Measurements from ENCODE around the gene HOXB2. TPM values are rescaled to one million over a fixed set of nuclear protein-coding genes. Genes with fewer than 3 reads are reported as not detected.

The HOXB2 gene
- total RNA-seq, 1 experiment from 2014 or later: not detected

- no peak overlapping the region for H2BK120ac ChIP-seq (ENCODE audit: low read depth, low read length, poor library complexity, severe bottlenecking)
- no peaks in the 10 kb centered on the region; a peak in 1 of 7 replicates for H3K36me3 Mint-ChIP-seq (ENCODE audit: insufficient read depth in 1 of 3, low read depth in 3 of 3)
- H3K9me3 ChIP-seq (ENCODE audit: control insufficient read depth, low read depth, low read length): no peaks in the 10 kb centered on the region
- no peak overlapping the region for H2AFZ ChIP-seq (ENCODE audit: low read length)
- TF ChIP-seq, protein P1, sequence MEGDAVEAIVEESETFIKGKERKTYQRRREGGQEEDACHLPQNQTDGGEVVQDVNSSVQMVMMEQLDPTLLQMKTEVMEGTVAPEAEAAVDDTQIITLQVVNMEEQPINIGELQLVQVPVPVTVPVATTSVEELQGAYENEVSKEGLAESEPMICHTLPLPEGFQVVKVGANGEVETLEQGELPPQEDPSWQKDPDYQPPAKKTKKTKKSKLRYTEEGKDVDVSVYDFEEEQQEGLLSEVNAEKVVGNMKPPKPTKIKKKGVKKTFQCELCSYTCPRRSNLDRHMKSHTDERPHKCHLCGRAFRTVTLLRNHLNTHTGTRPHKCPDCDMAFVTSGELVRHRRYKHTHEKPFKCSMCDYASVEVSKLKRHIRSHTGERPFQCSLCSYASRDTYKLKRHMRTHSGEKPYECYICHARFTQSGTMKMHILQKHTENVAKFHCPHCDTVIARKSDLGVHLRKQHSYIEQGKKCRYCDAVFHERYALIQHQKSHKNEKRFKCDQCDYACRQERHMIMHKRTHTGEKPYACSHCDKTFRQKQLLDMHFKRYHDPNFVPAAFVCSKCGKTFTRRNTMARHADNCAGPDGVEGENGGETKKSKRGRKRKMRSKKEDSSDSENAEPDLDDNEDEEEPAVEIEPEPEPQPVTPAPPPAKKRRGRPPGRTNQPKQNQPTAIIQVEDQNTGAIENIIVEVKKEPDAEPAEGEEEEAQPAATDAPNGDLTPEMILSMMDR (conservative IDR thresholded peaks at IDR 0.05): no peak
- H3K4me3 Mint-ChIP-seq: no peak overlapping the region
- H3K27ac ChIP-seq (ENCODE audit: insufficient read length, low read depth, low read length): no peak overlapping the region
- H3K9me3 Mint-ChIP-seq: peaks cover 7 to 17% of the 10 kb centered on the region in 2 experiments; a peak in 4 of 5 replicates
- no peak overlapping the region for H3K4me2 ChIP-seq (ENCODE audit: insufficient read depth, insufficient read length, low read length)
- no peak overlapping the region for H4K8ac ChIP-seq (replicated peaks; ENCODE audit: insufficient read length, low read depth, low read length)
- H3K4me1 ChIP-seq (ENCODE audit: insufficient read depth, low read length): no peaks in the 10 kb centered on the region
- H3K23me2 ChIP-seq (ENCODE audit: insufficient read length, low read depth, low read length, poor library complexity, severe bottlenecking): no peaks in the 10 kb centered on the region
- no peak overlapping the region for H2BK15ac ChIP-seq (ENCODE audit: low read depth, low read length)
- no peaks in the 10 kb centered on the region for H4K20me1 ChIP-seq (ENCODE audit: control insufficient read depth, insufficient read depth, insufficient read length)
- H3K27me3 ChIP-seq (ENCODE audit: insufficient read depth, low read length): peaks cover 96% of the 10 kb centered on the region
- H3T11ph ChIP-seq (ENCODE audit: low read length): no peak overlapping the region
- H2BK12ac ChIP-seq (ENCODE audit: insufficient read length, low read depth, low read length): no peak overlapping the region
- H3K14ac ChIP-seq (ENCODE audit: insufficient read depth, low read length): no peak overlapping the region
- H3K9ac ChIP-seq (ENCODE audit: extremely low read depth, insufficient read length, low read length): no peak overlapping the region
- H3K79me1 ChIP-seq (ENCODE audit: insufficient read depth, low read depth, low read length, poor library complexity, severe bottlenecking): no peaks in the 10 kb centered on the region
- H3K23ac ChIP-seq (ENCODE audit: insufficient read length, low read depth, low read length): no peak overlapping the region
- WGBS (ENCODE audit: extremely low coverage, insufficient read length, low lambda C conversion rate): no CpG with 5 or more reads among the region's 43 CpGs
- H3K56ac ChIP-seq (ENCODE audit: insufficient read length, low read depth, low read length): no peak overlapping the region
- H3K27me3 Mint-ChIP-seq (ENCODE audit: low read depth): peaks cover 38% of the 10 kb centered on the region
- H2AK5ac ChIP-seq (ENCODE audit: insufficient read length, low read length): no peak overlapping the region
- no peak overlapping the region for H4K91ac ChIP-seq (ENCODE audit: insufficient read length, low read depth, low read length)
- H4K5ac ChIP-seq (ENCODE audit: insufficient read length, low read depth, low read length): no peak overlapping the region
- H2BK20ac ChIP-seq (ENCODE audit: low read depth, low read length, poor library complexity, severe bottlenecking): no peak overlapping the region
- no peaks in the 10 kb centered on the region for H3K79me2 ChIP-seq (ENCODE audit: insufficient read depth, low read length)
- peaks cover 2 to 28% of the 10 kb centered on the region in 2 experiments for H3K4me1 Mint-ChIP-seq
- no peak overlapping the region for H3K27ac Mint-ChIP-seq
- H3K4ac ChIP-seq (ENCODE audit: low read depth, low read length): no peak overlapping the region
- H3K18ac ChIP-seq (ENCODE audit: insufficient read length, low read depth, low read length): no peak overlapping the region
- no peak for DNase-seq
- no peak overlapping the region for H2BK5ac ChIP-seq (ENCODE audit: insufficient read length, low read length)
Measured at GRCh38 chr17:48576479-48577309, 31.8 kb upstream of the HOXB2 start.
